ENCODE data around the gene MGLL. TPM values are rescaled to one million over a fixed set of nuclear protein-coding genes. Genes with fewer than 3 reads are reported as not detected.

Gene MGLL
- total and polyA plus RNA-seq, 4 donors: 9.4 to 277 (median 74.2) TPM

- 96% methylated on average over 5 of the region's 5 CpGs for WGBS
- Histone ChIP-seq H3K27ac (ENCODE audit: low read depth in 1 of 2, low read length in 2 of 2) (no peak overlapping the region), H3K9ac (ENCODE audit: low read depth in 1 of 2, low read length in 2 of 2) (no peak overlapping the region), H3K4me1 (ENCODE audit: control insufficient read depth in 4 of 4, insufficient read depth in 4 of 4, low read length in 3 of 4) (peaks cover 9 to 47% (median 28%) of the 10 kb centered on the region in 4 donors), H3K27me3 (ENCODE audit: control insufficient read depth in 4 of 4, insufficient read depth in 4 of 4, low read length in 3 of 4) (no peaks in the 10 kb centered on the region), H3K36me3 (ENCODE audit: control insufficient read depth in 4 of 4, insufficient read depth in 3 of 4, low read depth in 1 of 4, low read length in 3 of 4) (peaks cover 0 to 7% (median 3%) of the 10 kb centered on the region in 4 donors), H3K9me3 (ENCODE audit: control insufficient read depth in 4 of 4, low read length in 3 of 4) (peaks cover 0 to under 1% (median under 1%) of the 10 kb centered on the region in 4 donors), H3K4me3 (ENCODE audit: low read depth in 1 of 3, low read length in 3 of 3) (no peak overlapping the region)
- no peak for DNase-seq (ENCODE audit: low spot score)
- no peak for TF ChIP-seq EGR1 (IDR thresholded peaks at IDR 0.05; ENCODE audit: low read depth in 2 of 2)
- no peak for TF ChIP-seq FOXA1 (IDR thresholded peaks at IDR 0.05)
- no peak for TF ChIP-seq HNF4G (IDR thresholded peaks at IDR 0.05)
- TF ChIP-seq, protein P1, sequence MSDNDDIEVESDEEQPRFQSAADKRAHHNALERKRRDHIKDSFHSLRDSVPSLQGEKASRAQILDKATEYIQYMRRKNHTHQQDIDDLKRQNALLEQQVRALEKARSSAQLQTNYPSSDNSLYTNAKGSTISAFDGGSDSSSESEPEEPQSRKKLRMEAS (IDR thresholded peaks at IDR 0.05): no peak
- no peak for TF ChIP-seq YY1 (IDR thresholded peaks at IDR 0.05)
- no peak for TF ChIP-seq GABPA (IDR thresholded peaks at IDR 0.05 in 1 of 2, conservative IDR thresholded peaks at IDR 0.05 in 1 of 2)
- TF ChIP-seq REST (IDR thresholded peaks at IDR 0.05): no peak
- TF ChIP-seq FOXA2 (IDR thresholded peaks at IDR 0.05): no peak
- no peak for TF ChIP-seq TAF1 (conservative IDR thresholded peaks at IDR 0.05)
- TF ChIP-seq, protein P2, sequence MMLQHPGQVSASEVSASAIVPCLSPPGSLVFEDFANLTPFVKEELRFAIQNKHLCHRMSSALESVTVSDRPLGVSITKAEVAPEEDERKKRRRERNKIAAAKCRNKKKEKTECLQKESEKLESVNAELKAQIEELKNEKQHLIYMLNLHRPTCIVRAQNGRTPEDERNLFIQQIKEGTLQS (IDR thresholded peaks at IDR 0.05): no peak
- no peak for TF ChIP-seq NR2F2 (IDR thresholded peaks at IDR 0.05)
- TF ChIP-seq, protein P3, sequence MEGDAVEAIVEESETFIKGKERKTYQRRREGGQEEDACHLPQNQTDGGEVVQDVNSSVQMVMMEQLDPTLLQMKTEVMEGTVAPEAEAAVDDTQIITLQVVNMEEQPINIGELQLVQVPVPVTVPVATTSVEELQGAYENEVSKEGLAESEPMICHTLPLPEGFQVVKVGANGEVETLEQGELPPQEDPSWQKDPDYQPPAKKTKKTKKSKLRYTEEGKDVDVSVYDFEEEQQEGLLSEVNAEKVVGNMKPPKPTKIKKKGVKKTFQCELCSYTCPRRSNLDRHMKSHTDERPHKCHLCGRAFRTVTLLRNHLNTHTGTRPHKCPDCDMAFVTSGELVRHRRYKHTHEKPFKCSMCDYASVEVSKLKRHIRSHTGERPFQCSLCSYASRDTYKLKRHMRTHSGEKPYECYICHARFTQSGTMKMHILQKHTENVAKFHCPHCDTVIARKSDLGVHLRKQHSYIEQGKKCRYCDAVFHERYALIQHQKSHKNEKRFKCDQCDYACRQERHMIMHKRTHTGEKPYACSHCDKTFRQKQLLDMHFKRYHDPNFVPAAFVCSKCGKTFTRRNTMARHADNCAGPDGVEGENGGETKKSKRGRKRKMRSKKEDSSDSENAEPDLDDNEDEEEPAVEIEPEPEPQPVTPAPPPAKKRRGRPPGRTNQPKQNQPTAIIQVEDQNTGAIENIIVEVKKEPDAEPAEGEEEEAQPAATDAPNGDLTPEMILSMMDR (IDR thresholded peaks at IDR 0.05; ENCODE audit: low read depth, low read length, missing input control): no peak
- TF ChIP-seq ZBTB33 (IDR thresholded peaks at IDR 0.05): no peak
These were observed 50.0 kb downstream of the MGLL start for GRCh38 chr3:127772273-127772672.

DNA sequence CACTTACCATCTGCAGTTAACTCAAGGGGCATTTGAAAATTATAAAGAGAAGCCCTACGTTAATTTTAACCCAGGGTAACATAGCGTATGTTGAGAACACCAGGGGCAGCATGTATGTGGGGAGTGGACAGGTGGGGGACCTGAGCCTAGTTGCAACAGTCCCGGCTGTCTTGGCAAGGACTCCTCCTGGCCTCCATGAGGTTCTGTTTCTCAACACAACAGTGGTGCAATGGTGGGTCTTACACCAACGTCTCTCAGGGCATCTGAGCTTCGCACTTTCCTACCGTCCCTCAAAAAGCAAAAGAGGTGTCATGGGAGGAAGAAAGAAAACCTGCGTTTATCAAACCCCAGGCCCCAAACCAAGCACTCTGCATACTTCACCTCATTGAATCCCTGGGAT, 50.6 kb downstream of the MGLL start:
- Histone ChIP-seq H3K4me1 (ENCODE audit: control insufficient read depth in 4 of 4, insufficient read depth in 4 of 4, low read length in 3 of 4) (peaks cover 10 to 52% (median 32%) of the 10 kb centered on the region in 4 donors), H3K36me3 (ENCODE audit: control insufficient read depth in 4 of 4, insufficient read depth in 3 of 4, low read depth in 1 of 4, low read length in 3 of 4) (peaks cover 0 to 3% (median under 1%) of the 10 kb centered on the region in 4 donors), H3K27ac (ENCODE audit: low read depth in 1 of 2, low read length in 2 of 2) (no peak overlapping the region), H3K9me3 (ENCODE audit: control insufficient read depth in 4 of 4, low read length in 3 of 4) (no peaks in the 10 kb centered on the region), H3K9ac (ENCODE audit: low read depth in 1 of 2, low read length in 2 of 2) (no peak overlapping the region), H3K27me3 (ENCODE audit: control insufficient read depth in 4 of 4, insufficient read depth in 4 of 4, low read length in 3 of 4) (no peaks in the 10 kb centered on the region), H3K4me3 (ENCODE audit: low read depth in 1 of 3, low read length in 3 of 3) (no peak overlapping the region)
- WGBS: 67% methylated on average over 7 of the region's 7 CpGs
- DNase-seq (ENCODE audit: low spot score): no peak
- no peak for TF ChIP-seq ZBTB33 (IDR thresholded peaks at IDR 0.05)
- TF ChIP-seq FOXA1 (IDR thresholded peaks at IDR 0.05): no peak
- no peak for TF ChIP-seq YY1 (IDR thresholded peaks at IDR 0.05)
- TF ChIP-seq, protein P1 (IDR thresholded peaks at IDR 0.05): no peak
- no peak for TF ChIP-seq TAF1 (conservative IDR thresholded peaks at IDR 0.05)
- TF ChIP-seq SP1 (IDR thresholded peaks at IDR 0.05): no peak
- no peak for TF ChIP-seq FOXA2 (IDR thresholded peaks at IDR 0.05)
- TF ChIP-seq, protein P3 (IDR thresholded peaks at IDR 0.05; ENCODE audit: low read depth, low read length, missing input control): no peak
- TF ChIP-seq GABPA (IDR thresholded peaks at IDR 0.05 in 1 of 2, conservative IDR thresholded peaks at IDR 0.05 in 1 of 2): no peak
- TF ChIP-seq HNF4G (IDR thresholded peaks at IDR 0.05): no peak
- TF ChIP-seq HNF4A (conservative IDR thresholded peaks at IDR 0.05): no peak
- TF ChIP-seq JUND (IDR thresholded peaks at IDR 0.05): no peak
- no peak for TF ChIP-seq RXRA (IDR thresholded peaks at IDR 0.05)
